IMR-90 (cell line): ENCODE measurements around the gene UBE2K. TPM values are rescaled to one million over a fixed set of nuclear protein-coding genes. Genes with fewer than 3 reads are reported as not detected.

Experiments
- ATAC-seq: fragments of 200-7000 bp; cut with Tn5 transposase; 2 replicates; pipeline ENCODE4 v1.9.1; 2020; ENCODE audit warnings: low read depth, mild to moderate bottlenecking, moderate library complexity
- BruUV-seq: library from RNA; stranded (reverse); fragments of 400-500 nt; replicated peaks from 2 replicates; lab custom pipeline; 2021; lab: Mats Ljungman, UMichigan
- CTCF ChIA-PET: fragments of 300-600 bp; formaldehyde crosslinking; extraction: SDS; loops from one replicate; lab custom pipeline; 2021; ENCODE audit warnings: antibody characterized with exemption; lab: Yijun Ruan, JAX
- POLR2A ChIA-PET: fragments of 300-600 bp; sonication (Branson Sonifier 250); formaldehyde crosslinking; loops from one replicate; lab custom pipeline; 2022; ENCODE audit warnings: antibody characterized with exemption; ENCODE audit not compliant: unreplicated experiment; lab: Charles Lee
- DNase-seq: peaks from one replicate; pipeline ENCODE4 v3.0.0; 2013
- H2AFZ ChIP-seq: replicated peaks from 2 replicates; pipeline ENCODE3; 2013; ENCODE audit warnings: low read length, mild to moderate bottlenecking; ENCODE audit not compliant: poor library complexity
- H2AK5ac ChIP-seq: 2 replicates; pipeline ENCODE4 v1.6.1; 2013; ENCODE audit warnings: low read depth, low read length, inconsistent platforms
- H2AK9ac ChIP-seq: replicated peaks from 2 replicates; pipeline ENCODE3; 2013; ENCODE audit warnings: mild to moderate bottlenecking, low read depth, low read length, moderate library complexity; ENCODE audit not compliant: poor library complexity
- H2BK120ac ChIP-seq: 2 replicates; pipeline ENCODE4 v1.6.1; 2013; ENCODE audit warnings: low read depth, low read length, inconsistent platforms
- H2BK15ac ChIP-seq: 3 replicates; pipeline ENCODE4 v1.6.1; 2013; ENCODE audit warnings: low read depth, low read length, inconsistent platforms
- H2BK20ac ChIP-seq: 2 replicates; pipeline ENCODE4 v1.6.1; 2013; ENCODE audit warnings: low read depth, mild to moderate bottlenecking, inconsistent platforms, low read length, moderate library complexity
- H2BK5ac ChIP-seq: 2 replicates; pipeline ENCODE4 v1.6.1; 2013; ENCODE audit warnings: mild to moderate bottlenecking, low read depth, low read length, inconsistent platforms; ENCODE audit not compliant: poor library complexity, severe bottlenecking
- H3K14ac ChIP-seq: replicated peaks from 2 replicates; pipeline ENCODE4 v1.6.1; 2013; ENCODE audit warnings: low read depth, low read length, inconsistent platforms
- H3K18ac ChIP-seq: 2 replicates; pipeline ENCODE4 v1.6.1; 2013; ENCODE audit warnings: low read depth, low read length, control low read depth
- H3K23ac ChIP-seq: 2 replicates; pipeline ENCODE4 v1.6.1; 2013; ENCODE audit warnings: low read depth, low read length, inconsistent platforms
- H3K27ac ChIP-seq: 2 replicates; pipeline ENCODE4 v1.5.1; 2013; ENCODE audit warnings: mild to moderate bottlenecking, control low read depth, low read length; ENCODE audit not compliant: insufficient read depth
- H3K27me3 ChIP-seq: 2 replicates; pipeline ENCODE4 v1.6.1; 2013; ENCODE audit warnings: low read length; ENCODE audit not compliant: control insufficient read depth, insufficient read depth
- H3K36me3 ChIP-seq: 2 replicates; pipeline ENCODE4 v1.6.1; 2013; ENCODE audit warnings: low read length, mixed read lengths; ENCODE audit not compliant: control insufficient read depth, insufficient read depth
- H3K4ac ChIP-seq: 2 replicates; pipeline ENCODE4 v1.6.1; 2013; ENCODE audit warnings: low read depth, low read length, inconsistent platforms
- H3K4me1 ChIP-seq: 2 replicates; pipeline ENCODE4 v1.6.1; 2013; ENCODE audit warnings: low read length, mixed read lengths; ENCODE audit not compliant: control insufficient read depth, insufficient read depth
- H3K4me2 ChIP-seq: 2 replicates; pipeline ENCODE4 v1.6.1; 2013; ENCODE audit warnings: low read depth, mild to moderate bottlenecking, control low read depth, low read length, moderate library complexity
- H3K4me3 ChIP-seq: 2 replicates; pipeline ENCODE4 v1.5.1; 2013; ENCODE audit warnings: low read depth, mild to moderate bottlenecking, control low read depth, low read length, moderate library complexity; ENCODE audit not compliant: insufficient read depth
- H3K56ac ChIP-seq: 2 replicates; pipeline ENCODE4 v1.6.1; 2013; ENCODE audit warnings: low read length, inconsistent platforms; ENCODE audit not compliant: insufficient read depth; ENCODE audit errors: extremely low read depth
- H3K79me1 ChIP-seq, 2 experiments: 2 replicates each; pipeline ENCODE4 v1.6.1; 2013; ENCODE audit warnings: low read length in 2 of 2, inconsistent platforms in 1 of 2, low read depth in 1 of 2
- H3K9ac ChIP-seq: 2 replicates; pipeline ENCODE4 v1.6.1; 2013; ENCODE audit warnings: low read depth, low read length, control low read depth
- H3K9me1 ChIP-seq: 2 replicates; pipeline ENCODE4 v1.6.1; 2013; ENCODE audit warnings: low read length, inconsistent platforms; ENCODE audit not compliant: insufficient read depth
- H3K9me3 ChIP-seq: 2 replicates; pipeline ENCODE4 v1.6.1; 2013; ENCODE audit warnings: low read length; ENCODE audit not compliant: control insufficient read depth, insufficient read depth
- H4K20me1 ChIP-seq: 2 replicates; pipeline ENCODE4 v1.6.1; 2013; ENCODE audit warnings: low read length, inconsistent platforms; ENCODE audit not compliant: insufficient read depth
- H4K5ac ChIP-seq: 2 replicates; pipeline ENCODE4 v1.6.1; 2013; ENCODE audit warnings: mild to moderate bottlenecking, low read depth, low read length, control low read depth
- H4K8ac ChIP-seq, 2 experiments: 2 replicates each; pipeline ENCODE4 v1.6.1; 2013; ENCODE audit warnings: low read depth in 2 of 2, low read length in 2 of 2, control low read depth in 1 of 2, inconsistent platforms in 1 of 2
- H4K91ac ChIP-seq: 2 replicates; pipeline ENCODE4 v1.6.1; 2013; ENCODE audit warnings: low read depth, low read length, inconsistent platforms; ENCODE audit not compliant: insufficient read depth
- CHD1 ChIP-seq: IDR thresholded peaks from 2 replicates; pipeline ENCODE4 v1.6.1; 2012; ENCODE audit warnings: low read depth, low read length, improper control_type of control experiment
- MAFK ChIP-seq: IDR thresholded peaks from 2 replicates; pipeline ENCODE4 v1.6.1; 2012; ENCODE audit warnings: low read depth, low read length, improper control_type of control experiment
- WGBS, 2 experiments: methylation state at CpG; one replicate each; pipeline versions ENCODE4 v1.1.5 to v1.1.7; 2013; ENCODE audit warnings: missing lambda C conversion rate in 2 of 2; ENCODE audit not compliant: insufficient read length in 1 of 2; ENCODE audit errors: extremely low coverage in 2 of 2; 5-methylcytosine and 5-hydroxymethylcytosine counted together
- dilution Hi-C: fragments of 300-500 bp; cut with HindIII; formaldehyde crosslinking; loops from one replicate; pipeline ENCODE4 v1.14.3; 2018; ENCODE audit warnings: low sequenced_read_pairs; ENCODE audit not compliant: unreplicated experiment
- in situ Hi-C: fragments of 300-500 bp; cut with MboI; formaldehyde crosslinking; loops from 3 replicates; pipeline ENCODE4 v1.14.3; 2019; ENCODE audit warnings: low sequenced_read_pairs, inconsistent platforms, mixed read lengths
- intact Hi-C: fragments of 100-400 bp; cut with micrococcal nuclease; formaldehyde crosslinking; loops from 2 replicates; pipeline ENCODE4 v1.10.0; 2022
- polyA plus RNA-seq, 3 experiments: library from polyadenylated mRNA; depleted of rRNA; stranded (reverse); fragments of >200 nt; gene quantifications; 2 replicates each; pipeline ENCODE4 v1.2.3, GENCODE V29; 2012; ENCODE audit warnings: low replicate concordance in 1 of 3
- total RNA-seq: library from RNA; depleted of rRNA; stranded (reverse); fragments of >200 nt; gene quantifications from 2 replicates; pipeline ENCODE4 v1.2.3, GENCODE V29; 2012

The UBE2K gene
- total and polyA plus RNA-seq, 2 of the 4 experiments (the other 2 are of a cell fraction) = 17.7 to 44.8 TPM

GRCh38 chr4:39731908-39732307 lies 34.0 kb downstream of the UBE2K start:
- peaks cover 10% of the 10 kb centered on the region for H3K4me1 ChIP-seq
- H3K79me1 ChIP-seq = peaks cover 18 to 63% of the 10 kb centered on the region in 2 experiments; a peak in 3 of 4 replicates
- DNase-seq = no peak
- H4K20me1 ChIP-seq = peaks cover 78% of the 10 kb centered on the region
- POLR2A ChIA-PET = no interaction called here
- no peak overlapping the region for H2AK9ac ChIP-seq
- TF ChIP-seq MAFK = peak; percentile 40; the same call in 1 of the 2 replicates
- no peak for TF ChIP-seq CHD1
- H2BK5ac ChIP-seq = peak overlapping the region; percentile 61
- H2BK15ac ChIP-seq = no peak overlapping the region
- no peak overlapping the region for H2BK20ac ChIP-seq
- no peak overlapping the region for H3K4me2 ChIP-seq
- H3K9me1 ChIP-seq = peaks cover 9% of the 10 kb centered on the region
- no peak overlapping the region for H4K5ac ChIP-seq
- no peak overlapping the region for H3K4ac ChIP-seq
- ATAC-seq = no peak
- in situ Hi-C loops (no loop called here), intact Hi-C loops (no loop called here), dilution Hi-C loops (no loop called here)
- no peaks in the 10 kb centered on the region for H3K27me3 ChIP-seq
- no peak overlapping the region for H3K27ac ChIP-seq
- BruUV-seq = no TSS peak
- no peak overlapping the region for H3K18ac ChIP-seq
- H3K36me3 ChIP-seq = no peaks in the 10 kb centered on the region
- H3K23ac ChIP-seq = no peak overlapping the region
- no peak overlapping the region for H3K56ac ChIP-seq
- no peak overlapping the region for H2AFZ ChIP-seq
- H2BK120ac ChIP-seq = no peak overlapping the region
- no peak overlapping the region for H3K9ac ChIP-seq
- no CpG with 5 or more reads among the region's 2 CpGs for WGBS, 2 experiments
- H3K4me3 ChIP-seq = no peak overlapping the region
- H4K91ac ChIP-seq = no peak overlapping the region
- H4K8ac ChIP-seq = no peak overlapping the region
- CTCF ChIA-PET = interaction anchor here (0.6 to 1.6 kb wide), 4 partner anchors 12 to 92 kb away, joined by 3 to 4 read pairs (median 3); no protein-coding TSS in a partner anchor
- H2AK5ac ChIP-seq = no peak overlapping the region
- H3K14ac ChIP-seq = no peak overlapping the region
- H3K9me3 ChIP-seq = no peaks in the 10 kb centered on the region
